Astrocyte (in vitro differentiated cells and primary cell): ENCODE results near the gene LAMA3. TPM values are rescaled to one million over a fixed set of nuclear protein-coding genes. Genes with fewer than 3 reads are reported as not detected.
"Not testable (repeated sequence)": the region's sequence is repeated elsewhere in the genome, so short reads cannot be mapped to it uniquely, and the experiment has no call there.

Experiments used
- DNase-seq: peaks from one replicate; pipeline ENCODE4 v3.0.0-alpha.2; 2010; ENCODE audit warnings: low read depth
- FAIRE-seq: peaks from 2 replicates; lab custom pipeline; 2011; peaks lifted over from hg19 to GRCh38; lab: Jason Lieb, UNC
- H2AFZ ChIP-seq: 2 replicates; pipeline ENCODE4 v1.6.0; 2012; ENCODE audit warnings: low read depth, low read length, inconsistent platforms
- H3K27ac ChIP-seq: 2 replicates; pipeline ENCODE4 v1.5.1; 2011; ENCODE audit warnings: low read depth, low read length, inconsistent platforms
- H3K27me3 ChIP-seq: 2 replicates; pipeline ENCODE4 v1.6.0; 2011; ENCODE audit warnings: low read length, inconsistent platforms; ENCODE audit not compliant: insufficient read depth
- H3K36me3 ChIP-seq: 2 replicates; pipeline ENCODE4 v1.5.1; 2011; ENCODE audit warnings: low read length, inconsistent platforms; ENCODE audit not compliant: insufficient read depth
- H3K4me1 ChIP-seq: 2 replicates; pipeline ENCODE4 v1.5.1; 2011; ENCODE audit warnings: low read length, inconsistent platforms; ENCODE audit not compliant: insufficient read depth
- H3K4me2 ChIP-seq: 2 replicates; pipeline ENCODE4 v1.6.0; 2012; ENCODE audit warnings: low read length, inconsistent platforms
- H3K4me3 ChIP-seq: 2 replicates; pipeline ENCODE4 v1.5.1; 2011; ENCODE audit warnings: low read depth, mild to moderate bottlenecking, low read length, inconsistent platforms; ENCODE audit not compliant: insufficient read depth
- H3K79me2 ChIP-seq: 2 replicates; pipeline ENCODE4 v1.6.0; 2012; ENCODE audit warnings: mild to moderate bottlenecking, low read length, inconsistent platforms; ENCODE audit not compliant: insufficient read depth
- H3K9ac ChIP-seq: 2 replicates; pipeline ENCODE4 v1.6.0; 2012; ENCODE audit warnings: mild to moderate bottlenecking, low read length, inconsistent platforms
- H3K9me3 ChIP-seq: 2 replicates; pipeline ENCODE4 v1.5.1; 2012; ENCODE audit warnings: low read depth, mild to moderate bottlenecking, low read length, inconsistent platforms; ENCODE audit not compliant: insufficient read depth
- H4K20me1 ChIP-seq: 2 replicates; pipeline ENCODE4 v1.6.0; 2012; ENCODE audit warnings: low read length, inconsistent platforms; ENCODE audit not compliant: insufficient read depth
- H3K27ac Mint-ChIP-seq: one replicate; pipeline ENCODE4 v1.8.0; 2021; ENCODE audit warnings: mild to moderate bottlenecking, mixed read lengths; ENCODE audit not compliant: unreplicated experiment
- H3K27me3 Mint-ChIP-seq: one replicate; pipeline ENCODE4 v1.8.0; 2021; ENCODE audit warnings: low read depth, mixed read lengths; ENCODE audit not compliant: unreplicated experiment
- H3K36me3 Mint-ChIP-seq: one replicate; pipeline ENCODE4 v1.8.0; 2021; ENCODE audit warnings: low read depth, mixed read lengths; ENCODE audit not compliant: unreplicated experiment
- H3K4me1 Mint-ChIP-seq: one replicate; pipeline ENCODE4 v1.8.0; 2021; ENCODE audit warnings: low read depth, mixed read lengths; ENCODE audit not compliant: unreplicated experiment
- H3K4me3 Mint-ChIP-seq: one replicate; pipeline ENCODE4 v1.8.0; 2021; ENCODE audit warnings: mild to moderate bottlenecking, moderate library complexity, mixed read lengths; ENCODE audit not compliant: unreplicated experiment
- H3K9me3 Mint-ChIP-seq: one replicate; pipeline ENCODE4 v1.8.0; 2021; ENCODE audit warnings: mild to moderate bottlenecking, mixed read lengths; ENCODE audit not compliant: unreplicated experiment
- EZH2 ChIP-seq: IDR thresholded peaks from 2 replicates; pipeline ENCODE4 v1.6.1; 2012; ENCODE audit warnings: mild to moderate bottlenecking, low read length, inconsistent platforms; ENCODE audit not compliant: insufficient read depth
- total RNA-seq: library from RNA; stranded (reverse); gene quantifications from 2 replicates; pipeline ENCODE4 v1.2.1, GENCODE V29; 2021
- TF ChIP-seq, protein P1 (sequence below): IDR thresholded peaks from 2 replicates; pipeline ENCODE4 v1.5.1; 2011; ENCODE audit warnings: low read depth, mild to moderate bottlenecking, inconsistent platforms, low read length, moderate library complexity; ENCODE audit not compliant: insufficient read depth

The LAMA3 gene
- total RNA-seq, 1 donor from 2014 or later: 0.86 TPM

DNA sequence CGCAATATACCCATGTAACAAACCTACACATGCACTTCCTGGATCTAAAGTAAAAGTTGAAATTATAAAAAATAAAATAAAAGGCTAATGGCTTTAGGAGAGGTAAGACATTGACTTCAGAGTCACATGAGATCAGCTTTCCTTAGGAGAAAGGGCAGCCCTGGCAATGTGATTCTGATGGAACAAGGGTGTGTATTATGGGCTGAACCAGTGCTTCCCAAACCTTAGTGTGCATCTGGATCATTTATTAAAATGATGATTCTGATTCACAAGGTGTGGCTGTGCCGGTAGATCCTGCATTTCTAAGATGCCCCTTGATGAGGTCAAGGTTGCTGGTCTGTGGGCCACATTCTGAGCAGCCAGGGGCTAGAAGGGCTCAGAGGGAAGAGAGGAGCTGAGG is 42.6 kb downstream of the LAMA3 start:
- H3K27me3 Mint-ChIP-seq: peaks cover 24% of the 10 kb centered on the region
- H3K9me3 Mint-ChIP-seq: peaks cover 1% of the 10 kb centered on the region
- FAIRE-seq (no peak), DNase-seq (no peak)
- Histone ChIP-seq H2AFZ (no peak overlapping the region), H3K9ac (no peak overlapping the region), H3K9me3 (no peaks in the 10 kb centered on the region), H3K27ac (no peak overlapping the region), H3K4me1 (no peaks in the 10 kb centered on the region), H3K4me3 (no peak overlapping the region), H3K4me2 (no peak overlapping the region), H4K20me1 (no peaks in the 10 kb centered on the region), H3K79me2 (no peaks in the 10 kb centered on the region), H3K36me3 (no peaks in the 10 kb centered on the region), H3K27me3 (peaks cover 8% of the 10 kb centered on the region)
- no peaks in the 10 kb centered on the region for H3K36me3 Mint-ChIP-seq
- TF ChIP-seq, protein P1, sequence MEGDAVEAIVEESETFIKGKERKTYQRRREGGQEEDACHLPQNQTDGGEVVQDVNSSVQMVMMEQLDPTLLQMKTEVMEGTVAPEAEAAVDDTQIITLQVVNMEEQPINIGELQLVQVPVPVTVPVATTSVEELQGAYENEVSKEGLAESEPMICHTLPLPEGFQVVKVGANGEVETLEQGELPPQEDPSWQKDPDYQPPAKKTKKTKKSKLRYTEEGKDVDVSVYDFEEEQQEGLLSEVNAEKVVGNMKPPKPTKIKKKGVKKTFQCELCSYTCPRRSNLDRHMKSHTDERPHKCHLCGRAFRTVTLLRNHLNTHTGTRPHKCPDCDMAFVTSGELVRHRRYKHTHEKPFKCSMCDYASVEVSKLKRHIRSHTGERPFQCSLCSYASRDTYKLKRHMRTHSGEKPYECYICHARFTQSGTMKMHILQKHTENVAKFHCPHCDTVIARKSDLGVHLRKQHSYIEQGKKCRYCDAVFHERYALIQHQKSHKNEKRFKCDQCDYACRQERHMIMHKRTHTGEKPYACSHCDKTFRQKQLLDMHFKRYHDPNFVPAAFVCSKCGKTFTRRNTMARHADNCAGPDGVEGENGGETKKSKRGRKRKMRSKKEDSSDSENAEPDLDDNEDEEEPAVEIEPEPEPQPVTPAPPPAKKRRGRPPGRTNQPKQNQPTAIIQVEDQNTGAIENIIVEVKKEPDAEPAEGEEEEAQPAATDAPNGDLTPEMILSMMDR: no peak
- TF ChIP-seq EZH2: no peak
- peaks cover 8% of the 10 kb centered on the region for H3K4me1 Mint-ChIP-seq
- no peak overlapping the region for H3K4me3 Mint-ChIP-seq
- H3K27ac Mint-ChIP-seq: no peak overlapping the region

GRCh38 chr18:23732439-23732838 is 43.2 kb downstream of the LAMA3 start:
- no peaks in the 10 kb centered on the region for H3K36me3 Mint-ChIP-seq
- FAIRE-seq (no peak), DNase-seq (no peak)
- H3K9ac ChIP-seq: no peak overlapping the region
- H2AFZ ChIP-seq: no peak overlapping the region
- no peaks in the 10 kb centered on the region for H3K9me3 ChIP-seq
- H3K4me2 ChIP-seq: no peak overlapping the region
- no peaks in the 10 kb centered on the region for H3K36me3 ChIP-seq
- peaks cover 29% of the 10 kb centered on the region for H3K27me3 Mint-ChIP-seq
- H3K4me1 ChIP-seq: no peaks in the 10 kb centered on the region
- no peak overlapping the region for H3K4me3 Mint-ChIP-seq
- H3K4me1 Mint-ChIP-seq: peaks cover 8% of the 10 kb centered on the region
- peaks cover 8% of the 10 kb centered on the region for H3K27me3 ChIP-seq
- H3K9me3 Mint-ChIP-seq: peaks cover 1% of the 10 kb centered on the region
- no peak overlapping the region for H3K27ac Mint-ChIP-seq
- no peaks in the 10 kb centered on the region for H4K20me1 ChIP-seq
- no peak overlapping the region for H3K27ac ChIP-seq
- TF ChIP-seq, protein P1: no peak
- no peak for TF ChIP-seq EZH2
- H3K4me3 ChIP-seq: no peak overlapping the region
- no peaks in the 10 kb centered on the region for H3K79me2 ChIP-seq

DNA sequence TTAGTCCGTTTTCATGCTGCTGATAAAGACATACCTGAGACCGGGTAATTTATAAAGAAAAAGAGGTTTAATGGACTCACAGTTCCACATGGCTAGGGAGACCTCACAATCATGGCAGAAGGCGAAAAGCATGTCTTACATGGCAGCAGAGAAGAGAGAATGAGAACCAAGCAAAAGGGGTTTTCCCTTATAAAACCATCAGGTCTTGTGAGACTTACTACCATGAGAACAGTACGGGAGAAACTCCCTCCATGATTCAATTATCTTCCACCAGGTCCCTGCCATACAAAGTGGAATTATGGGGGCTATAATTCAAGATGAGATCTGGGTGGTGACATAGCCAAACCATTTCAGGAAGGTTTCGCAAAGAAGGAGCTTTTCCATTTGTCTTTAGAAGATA is 44.0 kb downstream of the LAMA3 start:
- not testable (repeated sequence) for H3K4me1 Mint-ChIP-seq

More for the DNA sequence above, 44.0 kb downstream of the LAMA3 start:
- H2AFZ ChIP-seq, FAIRE-seq, H3K4me3 ChIP-seq, H3K4me1 ChIP-seq, H3K36me3 ChIP-seq, H3K9me3 ChIP-seq, H3K79me2 ChIP-seq, H3K27ac Mint-ChIP-seq, H3K9ac ChIP-seq, H3K36me3 Mint-ChIP-seq, H3K4me3 Mint-ChIP-seq, DNase-seq, H3K9me3 Mint-ChIP-seq, H3K4me2 ChIP-seq, H3K27me3 ChIP-seq, H4K20me1 ChIP-seq, H3K27ac ChIP-seq: not testable (repeated sequence)
- peaks cover 37% of the 10 kb centered on the region for H3K27me3 Mint-ChIP-seq
